ENCODE data around the gene PDGFC.

DNA sequence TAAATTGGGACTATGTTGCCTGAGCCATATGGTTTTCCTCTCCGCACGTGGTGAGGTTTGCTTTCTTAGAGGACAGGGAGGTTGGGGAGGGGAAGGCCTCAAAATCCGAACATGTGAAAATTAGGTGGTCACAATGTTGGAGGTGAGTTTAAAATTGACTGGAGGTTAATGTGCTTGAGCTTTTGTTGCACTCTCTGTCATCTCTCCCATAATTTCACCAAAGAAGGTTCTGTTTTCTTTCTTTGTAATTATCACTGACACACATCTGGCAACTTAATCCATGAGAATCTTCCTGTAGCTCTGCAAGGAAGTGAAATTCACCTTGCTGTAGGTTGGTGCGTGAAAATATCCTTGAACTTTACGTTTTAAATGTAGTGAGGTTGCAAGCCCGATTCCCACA is 225.5 kb downstream of the PDGFC start:
- TF ChIP-seq, protein P1, sequence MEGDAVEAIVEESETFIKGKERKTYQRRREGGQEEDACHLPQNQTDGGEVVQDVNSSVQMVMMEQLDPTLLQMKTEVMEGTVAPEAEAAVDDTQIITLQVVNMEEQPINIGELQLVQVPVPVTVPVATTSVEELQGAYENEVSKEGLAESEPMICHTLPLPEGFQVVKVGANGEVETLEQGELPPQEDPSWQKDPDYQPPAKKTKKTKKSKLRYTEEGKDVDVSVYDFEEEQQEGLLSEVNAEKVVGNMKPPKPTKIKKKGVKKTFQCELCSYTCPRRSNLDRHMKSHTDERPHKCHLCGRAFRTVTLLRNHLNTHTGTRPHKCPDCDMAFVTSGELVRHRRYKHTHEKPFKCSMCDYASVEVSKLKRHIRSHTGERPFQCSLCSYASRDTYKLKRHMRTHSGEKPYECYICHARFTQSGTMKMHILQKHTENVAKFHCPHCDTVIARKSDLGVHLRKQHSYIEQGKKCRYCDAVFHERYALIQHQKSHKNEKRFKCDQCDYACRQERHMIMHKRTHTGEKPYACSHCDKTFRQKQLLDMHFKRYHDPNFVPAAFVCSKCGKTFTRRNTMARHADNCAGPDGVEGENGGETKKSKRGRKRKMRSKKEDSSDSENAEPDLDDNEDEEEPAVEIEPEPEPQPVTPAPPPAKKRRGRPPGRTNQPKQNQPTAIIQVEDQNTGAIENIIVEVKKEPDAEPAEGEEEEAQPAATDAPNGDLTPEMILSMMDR (optimal IDR thresholded peaks at IDR 0.05 in 1 of 3, IDR thresholded peaks at IDR 0.05 in 1 of 3, conservative IDR thresholded peaks at IDR 0.05 in 1 of 3; ENCODE audit: extremely low read depth in 1 of 3, insufficient read depth in 2 of 3, low read length in 3 of 3) = no peak
- no peak for TF ChIP-seq EZH2 (IDR thresholded peaks at IDR 0.05; ENCODE audit: low read length)

Measured in keratinocyte (primary cell).